ENCODE measurements around the gene MOGAT3.

DNA sequence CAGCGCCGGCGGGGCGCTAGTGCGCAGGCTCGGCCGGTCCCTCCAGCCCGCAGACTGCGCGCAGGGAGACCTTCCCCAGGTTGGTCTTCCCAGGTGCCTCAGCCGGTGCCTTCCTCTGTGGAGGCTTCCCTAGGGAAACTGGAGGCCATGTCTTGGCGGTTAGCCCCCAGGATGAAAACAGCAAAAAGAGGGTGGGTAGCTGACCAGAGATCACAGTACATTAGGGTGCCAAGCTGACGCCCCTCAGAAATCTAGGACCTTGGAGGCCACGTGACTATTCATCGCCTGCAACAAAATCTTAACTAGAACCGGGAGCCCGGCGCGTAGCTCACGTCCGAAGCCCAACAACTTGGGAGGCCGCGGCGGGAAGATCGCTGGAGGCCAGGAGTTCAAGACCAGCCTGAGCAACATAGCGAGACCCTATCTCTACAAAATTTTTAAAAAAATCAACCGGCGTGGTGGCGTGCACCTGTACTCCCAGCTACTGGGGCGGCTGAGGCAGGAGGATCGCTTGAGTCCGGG, 44.4 kb upstream of the MOGAT3 start:
- no peak for TF ChIP-seq EZH2 (IDR thresholded peaks at IDR 0.05; ENCODE audit: low read depth)
- TF ChIP-seq, protein P1, sequence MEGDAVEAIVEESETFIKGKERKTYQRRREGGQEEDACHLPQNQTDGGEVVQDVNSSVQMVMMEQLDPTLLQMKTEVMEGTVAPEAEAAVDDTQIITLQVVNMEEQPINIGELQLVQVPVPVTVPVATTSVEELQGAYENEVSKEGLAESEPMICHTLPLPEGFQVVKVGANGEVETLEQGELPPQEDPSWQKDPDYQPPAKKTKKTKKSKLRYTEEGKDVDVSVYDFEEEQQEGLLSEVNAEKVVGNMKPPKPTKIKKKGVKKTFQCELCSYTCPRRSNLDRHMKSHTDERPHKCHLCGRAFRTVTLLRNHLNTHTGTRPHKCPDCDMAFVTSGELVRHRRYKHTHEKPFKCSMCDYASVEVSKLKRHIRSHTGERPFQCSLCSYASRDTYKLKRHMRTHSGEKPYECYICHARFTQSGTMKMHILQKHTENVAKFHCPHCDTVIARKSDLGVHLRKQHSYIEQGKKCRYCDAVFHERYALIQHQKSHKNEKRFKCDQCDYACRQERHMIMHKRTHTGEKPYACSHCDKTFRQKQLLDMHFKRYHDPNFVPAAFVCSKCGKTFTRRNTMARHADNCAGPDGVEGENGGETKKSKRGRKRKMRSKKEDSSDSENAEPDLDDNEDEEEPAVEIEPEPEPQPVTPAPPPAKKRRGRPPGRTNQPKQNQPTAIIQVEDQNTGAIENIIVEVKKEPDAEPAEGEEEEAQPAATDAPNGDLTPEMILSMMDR (conservative IDR thresholded peaks at IDR 0.05): no peak
